Fibroblast of pulmonary artery (primary cell): Measurements from ENCODE around the gene CLCN7.
A peak's percentile ranks its signal among the peaks of the same experiment; 100 is the strongest.

Source experiments
- DNase-seq: peaks from one replicate; pipeline ENCODE4 v3.0.0-alpha.2; 2010; ENCODE audit warnings: low read depth
- H3K4me3 ChIP-seq: replicated peaks from 2 replicates; pipeline ENCODE4 v1.5.1; 2011; ENCODE audit warnings: low read depth, mild to moderate bottlenecking, control low read depth, low read length, moderate library complexity
- TF ChIP-seq, protein P1 (sequence below): IDR thresholded peaks from 2 replicates; pipeline ENCODE4 v1.5.1; 2011; ENCODE audit warnings: mild to moderate bottlenecking, control low read depth, low read length, inconsistent platforms; ENCODE audit errors: missing control alignments

The CLCN7 gene, protein sequence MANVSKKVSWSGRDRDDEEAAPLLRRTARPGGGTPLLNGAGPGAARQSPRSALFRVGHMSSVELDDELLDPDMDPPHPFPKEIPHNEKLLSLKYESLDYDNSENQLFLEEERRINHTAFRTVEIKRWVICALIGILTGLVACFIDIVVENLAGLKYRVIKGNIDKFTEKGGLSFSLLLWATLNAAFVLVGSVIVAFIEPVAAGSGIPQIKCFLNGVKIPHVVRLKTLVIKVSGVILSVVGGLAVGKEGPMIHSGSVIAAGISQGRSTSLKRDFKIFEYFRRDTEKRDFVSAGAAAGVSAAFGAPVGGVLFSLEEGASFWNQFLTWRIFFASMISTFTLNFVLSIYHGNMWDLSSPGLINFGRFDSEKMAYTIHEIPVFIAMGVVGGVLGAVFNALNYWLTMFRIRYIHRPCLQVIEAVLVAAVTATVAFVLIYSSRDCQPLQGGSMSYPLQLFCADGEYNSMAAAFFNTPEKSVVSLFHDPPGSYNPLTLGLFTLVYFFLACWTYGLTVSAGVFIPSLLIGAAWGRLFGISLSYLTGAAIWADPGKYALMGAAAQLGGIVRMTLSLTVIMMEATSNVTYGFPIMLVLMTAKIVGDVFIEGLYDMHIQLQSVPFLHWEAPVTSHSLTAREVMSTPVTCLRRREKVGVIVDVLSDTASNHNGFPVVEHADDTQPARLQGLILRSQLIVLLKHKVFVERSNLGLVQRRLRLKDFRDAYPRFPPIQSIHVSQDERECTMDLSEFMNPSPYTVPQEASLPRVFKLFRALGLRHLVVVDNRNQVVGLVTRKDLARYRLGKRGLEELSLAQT

GRCh38 chr16:1474796-1475551, at the start of gene CLCN7:
CLCN7 (minus strand) TSS chr16:1475028; CDS start chr16:1474974, 54 bp downstream.
- H3K4me3 ChIP-seq = peak within 1 kb of the TSS; percentile 81
- peak; percentile 88 for DNase-seq
- TF ChIP-seq, protein P1, sequence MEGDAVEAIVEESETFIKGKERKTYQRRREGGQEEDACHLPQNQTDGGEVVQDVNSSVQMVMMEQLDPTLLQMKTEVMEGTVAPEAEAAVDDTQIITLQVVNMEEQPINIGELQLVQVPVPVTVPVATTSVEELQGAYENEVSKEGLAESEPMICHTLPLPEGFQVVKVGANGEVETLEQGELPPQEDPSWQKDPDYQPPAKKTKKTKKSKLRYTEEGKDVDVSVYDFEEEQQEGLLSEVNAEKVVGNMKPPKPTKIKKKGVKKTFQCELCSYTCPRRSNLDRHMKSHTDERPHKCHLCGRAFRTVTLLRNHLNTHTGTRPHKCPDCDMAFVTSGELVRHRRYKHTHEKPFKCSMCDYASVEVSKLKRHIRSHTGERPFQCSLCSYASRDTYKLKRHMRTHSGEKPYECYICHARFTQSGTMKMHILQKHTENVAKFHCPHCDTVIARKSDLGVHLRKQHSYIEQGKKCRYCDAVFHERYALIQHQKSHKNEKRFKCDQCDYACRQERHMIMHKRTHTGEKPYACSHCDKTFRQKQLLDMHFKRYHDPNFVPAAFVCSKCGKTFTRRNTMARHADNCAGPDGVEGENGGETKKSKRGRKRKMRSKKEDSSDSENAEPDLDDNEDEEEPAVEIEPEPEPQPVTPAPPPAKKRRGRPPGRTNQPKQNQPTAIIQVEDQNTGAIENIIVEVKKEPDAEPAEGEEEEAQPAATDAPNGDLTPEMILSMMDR = no peak

GRCh38 chr16:1524366-1524765, 49.5 kb upstream of the CLCN7 start:
- TF ChIP-seq, protein P1 = no peak
- H3K4me3 ChIP-seq = no peak overlapping the region
- no peak for DNase-seq

DNA sequence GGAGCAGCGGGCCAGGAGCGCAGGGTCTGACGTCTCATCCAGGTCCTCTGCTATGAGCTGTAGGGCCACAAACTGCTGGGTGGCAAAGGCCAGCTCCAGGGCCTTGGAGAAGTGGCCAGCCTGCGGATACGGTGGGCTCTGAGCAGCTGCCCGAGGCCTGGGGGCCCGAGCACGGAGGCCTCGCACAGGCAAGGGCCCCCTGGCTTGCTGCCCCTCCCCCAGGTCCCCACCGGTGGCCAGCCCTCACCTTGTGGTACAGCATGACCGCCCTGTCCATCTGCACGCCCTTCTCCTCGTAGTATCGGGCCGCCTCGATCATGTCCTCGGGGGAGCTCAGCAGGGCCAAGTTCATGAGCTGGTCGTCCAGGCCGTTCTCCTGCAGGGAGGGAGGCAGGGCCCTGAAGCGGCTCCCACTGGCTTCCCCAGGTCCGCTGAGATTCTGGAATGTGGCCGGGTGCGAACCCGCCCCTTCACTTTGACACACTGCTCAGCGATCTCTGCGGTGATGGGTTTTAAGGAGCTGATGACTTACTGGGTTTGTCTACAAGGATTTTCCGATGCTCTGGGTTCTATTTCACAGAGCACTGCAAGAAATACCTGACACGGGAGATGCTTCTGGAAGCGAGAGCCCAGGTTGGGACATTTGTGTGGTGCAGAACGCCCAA, 48.9 kb upstream of the CLCN7 start:
- TF ChIP-seq, protein P1 = no peak
- no peak overlapping the region for H3K4me3 ChIP-seq
- no peak for DNase-seq

DNA sequence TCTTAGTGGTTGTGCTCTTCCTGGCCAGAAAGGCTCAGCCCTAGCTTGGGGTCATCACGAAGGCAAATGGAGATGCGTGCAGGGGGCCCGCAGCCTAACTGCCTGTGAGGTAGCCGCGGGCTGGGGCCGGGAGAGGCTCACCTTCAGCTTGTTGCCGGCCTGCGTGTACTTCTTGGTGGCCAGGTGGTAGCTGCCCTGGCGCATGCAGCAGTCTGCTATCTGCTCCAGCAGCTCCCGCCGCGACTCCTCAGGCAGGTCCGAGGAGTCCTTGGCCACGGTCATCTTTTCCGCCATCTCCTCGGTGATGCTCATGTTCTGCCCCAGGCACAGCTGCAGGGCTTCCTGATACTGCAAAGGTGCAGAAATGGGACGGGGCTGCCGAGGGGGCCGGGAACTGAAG, 45.6 kb upstream of the CLCN7 start:
- DNase-seq = no peak
- H3K4me3 ChIP-seq = no peak overlapping the region
- TF ChIP-seq, protein P1 = no peak

DNA sequence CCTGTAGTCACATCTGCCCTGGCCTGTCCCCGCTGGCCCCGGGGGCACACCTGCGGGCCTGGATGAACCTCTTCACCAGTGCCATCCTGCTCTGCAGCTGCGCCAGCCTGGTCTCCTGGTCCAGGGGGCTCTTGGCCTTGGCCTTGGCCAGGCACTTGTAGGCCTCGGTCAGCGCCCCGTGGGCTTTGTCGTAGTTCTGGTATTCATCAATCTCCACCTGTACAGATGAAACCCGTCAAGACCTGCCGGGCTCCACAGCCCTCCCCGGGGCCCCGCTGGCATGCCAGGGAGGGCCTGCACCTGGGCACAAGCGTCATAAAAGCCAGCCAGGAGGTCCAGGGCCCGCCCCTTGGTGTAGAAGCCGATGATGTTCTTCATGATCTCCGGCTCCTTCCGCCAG, 45.0 kb upstream of the CLCN7 start:
- no peak for DNase-seq
- no peak overlapping the region for H3K4me3 ChIP-seq
- TF ChIP-seq, protein P1 = no peak

GRCh38 chr16:1518626-1519135, 43.9 kb upstream of the CLCN7 start:
- no peak overlapping the region for H3K4me3 ChIP-seq
- TF ChIP-seq, protein P1 = no peak
- no peak for DNase-seq
